GM12873 (cell line): ENCODE results near the gene ABCC4.

ENCODE experiments used
- CTCF ChIP-seq: IDR thresholded peaks from 2 replicates; pipeline ENCODE4 v1.5.1; 2012; ENCODE audit warnings: low read depth, mild to moderate bottlenecking, moderate library complexity, low read length, control low read depth; ENCODE audit not compliant: insufficient read depth; ENCODE audit errors: missing control alignments

Gene ABCC4

GRCh38 chr13:95091755-95092154 is 209.5 kb downstream of the ABCC4 start:
- TF ChIP-seq CTCF: no peak

- no peak for TF ChIP-seq CTCF
Observed at GRCh38 chr13:95087746-95088305, 213.4 kb downstream of the ABCC4 start.

GRCh38 chr13:95086761-95087160 is 214.5 kb downstream of the ABCC4 start:
- TF ChIP-seq CTCF: no peak

GRCh38 chr13:95083758-95084157 is 217.5 kb downstream of the ABCC4 start:
- no peak for TF ChIP-seq CTCF

GRCh38 chr13:95083066-95083465 is 218.2 kb downstream of the ABCC4 start:
- no peak for TF ChIP-seq CTCF

GRCh38 chr13:95075506-95075905 is 225.7 kb downstream of the ABCC4 start:
- no peak for TF ChIP-seq CTCF

- TF ChIP-seq CTCF: no peak
Observed at GRCh38 chr13:95074820-95075219, 226.4 kb downstream of the ABCC4 start.
